GM18868 (cell line): ENCODE results near the gene PCDH18.
"Not testable (repeated sequence)": the region's sequence is repeated elsewhere in the genome, so short reads cannot be mapped to it uniquely, and the experiment has no call there.

ENCODE experiments used
- ATAC-seq: cut with Tn5 transposase; IDR thresholded peaks from one replicate; pipeline ENCODE4 v1.9.1; 2021; ENCODE audit warnings: mild to moderate bottlenecking, moderate library complexity; ENCODE audit not compliant: unreplicated experiment

Gene PCDH18

DNA sequence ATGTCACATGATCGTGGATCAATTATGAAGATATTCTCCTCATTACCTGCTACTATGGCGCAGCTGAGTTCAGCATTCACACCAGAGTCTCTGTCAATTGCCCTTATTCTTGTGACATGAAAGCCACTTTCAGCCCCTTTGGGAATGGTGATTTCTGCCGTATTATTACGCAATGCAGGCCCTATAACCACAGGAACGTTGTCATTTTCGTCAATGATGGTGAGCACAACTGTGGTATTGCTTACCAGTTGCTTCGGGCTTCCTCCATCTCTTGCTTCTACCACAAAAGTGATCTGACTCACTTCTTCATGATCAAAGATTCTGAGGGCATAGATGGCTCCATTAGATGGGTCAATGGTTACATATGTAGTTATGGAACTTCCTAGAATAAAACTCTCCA, 2.1 kb downstream of the PCDH18 start:
- ATAC-seq: no peak

DNA sequence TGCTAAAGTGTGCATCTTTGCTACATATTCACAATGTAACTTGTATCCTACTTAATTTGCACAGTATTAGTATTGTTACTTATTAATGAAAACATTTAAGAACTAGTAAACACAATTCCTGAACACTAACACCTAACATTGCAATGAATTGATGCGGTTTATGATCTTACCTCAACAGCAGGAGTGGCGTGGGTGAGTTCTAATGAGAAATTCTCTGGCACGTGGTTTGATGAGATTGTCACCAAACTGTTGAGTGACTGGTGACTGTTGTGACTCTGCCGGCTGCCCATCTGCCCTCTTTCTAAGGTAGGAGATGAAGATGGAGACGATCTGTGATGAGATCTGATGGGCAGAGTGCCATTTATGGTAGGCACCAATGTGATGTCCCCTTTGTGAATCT, 2.9 kb downstream of the PCDH18 start:
- no peak for ATAC-seq

DNA sequence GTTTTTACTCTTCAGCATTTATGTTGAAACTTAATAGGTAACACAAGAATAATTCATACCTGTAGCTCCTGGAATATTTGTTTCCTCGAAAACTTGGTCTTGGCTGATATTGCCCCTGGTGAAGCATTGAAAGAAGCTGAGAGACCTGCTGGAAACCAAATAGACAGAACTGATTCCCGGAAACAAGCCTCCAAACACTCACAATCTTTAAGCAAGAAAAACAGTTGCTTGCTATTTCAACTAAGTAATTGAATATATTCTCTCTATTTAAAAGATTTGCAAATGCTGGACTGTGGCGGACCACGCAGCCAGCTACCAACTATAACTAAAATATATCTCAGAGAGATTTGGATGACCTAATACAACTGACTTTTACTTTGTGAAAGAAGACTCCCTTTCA, 3.6 kb downstream of the PCDH18 start:
- ATAC-seq: no peak

GRCh38 chr4:137526681-137527080, 5.6 kb downstream of the PCDH18 start:
- no peak for ATAC-seq

DNA sequence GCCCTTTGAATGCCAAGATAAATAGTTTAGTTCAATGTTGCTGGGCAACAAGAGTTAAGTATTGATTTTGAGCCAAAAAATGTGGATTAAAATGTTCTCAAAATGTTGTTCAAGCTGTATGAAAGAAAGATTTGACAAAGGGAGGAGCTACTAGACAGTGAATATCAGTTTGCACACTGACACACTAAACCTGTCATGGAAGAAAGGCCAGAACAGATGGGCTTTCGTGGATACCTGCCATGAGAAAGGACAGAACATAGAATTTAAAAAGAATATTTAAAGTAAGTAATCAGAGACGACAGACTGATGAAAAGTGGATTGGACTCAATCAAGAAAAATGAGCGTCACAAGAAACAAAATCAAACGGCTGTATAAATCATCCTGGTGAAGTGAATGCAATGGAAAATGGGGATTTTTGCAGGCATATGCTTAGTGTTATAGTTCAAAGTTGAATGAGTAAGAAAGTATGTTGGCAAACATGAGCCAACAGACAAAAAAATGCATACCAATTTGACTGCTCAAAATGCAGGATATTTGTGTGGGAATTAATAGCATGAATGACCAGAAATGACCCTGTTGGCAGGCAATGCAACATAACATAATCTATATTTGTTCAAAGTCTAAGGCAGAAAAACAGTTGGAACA, 7.4 kb downstream of the PCDH18 start:
- no peak for ATAC-seq

DNA sequence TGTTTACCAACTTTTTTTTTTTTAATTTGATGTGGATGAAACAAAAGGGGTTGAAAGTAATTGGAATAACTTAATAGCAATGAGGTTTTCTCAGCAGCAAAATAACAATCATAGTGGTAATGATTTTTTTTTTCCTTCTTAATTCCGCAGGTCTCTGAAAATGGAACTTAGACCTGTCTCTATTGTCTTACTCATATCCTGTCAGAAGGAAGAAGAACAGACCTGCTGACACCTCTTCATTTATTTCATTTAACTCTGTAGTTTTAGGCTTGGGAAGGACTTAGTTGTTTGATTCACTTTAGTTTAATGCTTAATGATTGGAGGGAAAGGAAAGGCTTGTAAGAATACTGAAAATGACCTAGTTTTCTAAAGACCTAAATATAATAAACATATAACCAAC, 9.0 kb downstream of the PCDH18 start:
- ATAC-seq: no peak

DNA sequence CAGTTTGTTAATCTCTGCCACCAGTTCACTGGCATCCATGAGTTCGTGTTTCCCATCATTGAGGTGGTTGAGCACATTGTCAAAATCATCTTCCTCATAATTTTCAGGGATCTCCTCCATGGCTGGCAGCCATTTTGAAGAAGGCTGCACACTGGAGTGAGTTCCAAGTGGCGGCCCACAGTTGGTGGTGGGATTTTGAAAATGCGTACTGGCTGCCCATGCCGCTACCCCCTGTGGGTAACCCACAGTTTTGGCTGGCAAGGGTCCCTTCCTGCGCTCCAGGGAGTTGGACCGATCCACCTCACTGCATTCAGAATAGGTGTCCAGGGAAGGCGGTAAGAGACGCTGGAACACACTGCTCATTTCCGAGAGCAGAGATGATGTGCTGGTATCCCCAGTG, 11.2 kb downstream of the PCDH18 start:
- ATAC-seq: no peak

GRCh38 chr4:137519406-137519805, 12.9 kb downstream of the PCDH18 start:
- ATAC-seq: no peak

DNA sequence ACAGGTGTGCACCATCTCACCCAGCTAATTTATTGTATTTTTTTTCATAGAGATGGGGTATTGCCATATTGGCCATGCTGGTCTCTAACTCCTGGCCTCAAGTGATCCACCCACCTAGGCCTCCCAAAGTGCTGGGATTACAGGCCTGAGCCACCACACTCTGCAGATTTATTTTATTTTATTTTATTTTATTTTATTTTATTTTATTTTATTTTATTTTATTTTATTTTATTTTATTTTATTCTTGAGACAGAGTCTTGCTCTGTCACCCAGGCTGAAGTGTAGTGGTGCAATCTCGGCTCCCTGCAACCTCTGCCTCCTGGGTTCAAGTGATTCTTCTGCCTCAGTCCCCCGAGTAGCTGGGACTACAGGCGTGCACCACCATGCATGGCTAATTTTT, 15.0 kb downstream of the PCDH18 start:
- not testable (repeated sequence) for ATAC-seq

DNA sequence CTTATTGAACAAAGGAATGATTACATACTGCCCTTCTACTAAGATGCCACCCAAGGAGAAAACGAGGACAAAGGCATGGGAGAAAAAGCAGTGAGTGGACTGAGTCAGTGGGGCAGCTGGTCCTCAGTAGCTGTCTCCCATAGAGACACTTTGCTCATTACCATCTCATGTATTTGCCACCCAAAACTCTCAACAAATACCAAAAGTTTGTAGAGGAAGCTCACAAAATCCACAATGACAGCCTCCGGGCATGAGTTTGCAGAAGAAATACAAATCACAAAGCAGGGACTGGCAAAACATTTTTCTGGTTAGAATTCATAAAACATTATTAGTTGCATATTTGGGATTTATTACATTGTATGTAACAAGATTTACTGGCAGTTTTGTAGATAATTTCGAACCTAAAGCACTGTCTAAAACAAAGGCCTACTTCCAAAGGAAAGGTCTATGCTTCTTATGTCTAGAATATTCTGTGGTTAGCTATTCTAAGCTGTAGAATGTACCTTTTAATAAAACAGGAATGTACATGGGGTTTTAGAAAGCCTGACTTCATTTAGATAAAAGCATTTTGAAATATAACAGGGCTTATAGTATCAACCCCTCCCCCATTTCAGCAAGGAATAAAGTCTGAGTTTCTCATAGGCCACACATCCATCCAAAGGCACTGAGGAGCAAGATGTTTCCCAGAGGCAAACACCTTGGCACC, 17.7 kb downstream of the PCDH18 start:
- ATAC-seq: no peak

DNA sequence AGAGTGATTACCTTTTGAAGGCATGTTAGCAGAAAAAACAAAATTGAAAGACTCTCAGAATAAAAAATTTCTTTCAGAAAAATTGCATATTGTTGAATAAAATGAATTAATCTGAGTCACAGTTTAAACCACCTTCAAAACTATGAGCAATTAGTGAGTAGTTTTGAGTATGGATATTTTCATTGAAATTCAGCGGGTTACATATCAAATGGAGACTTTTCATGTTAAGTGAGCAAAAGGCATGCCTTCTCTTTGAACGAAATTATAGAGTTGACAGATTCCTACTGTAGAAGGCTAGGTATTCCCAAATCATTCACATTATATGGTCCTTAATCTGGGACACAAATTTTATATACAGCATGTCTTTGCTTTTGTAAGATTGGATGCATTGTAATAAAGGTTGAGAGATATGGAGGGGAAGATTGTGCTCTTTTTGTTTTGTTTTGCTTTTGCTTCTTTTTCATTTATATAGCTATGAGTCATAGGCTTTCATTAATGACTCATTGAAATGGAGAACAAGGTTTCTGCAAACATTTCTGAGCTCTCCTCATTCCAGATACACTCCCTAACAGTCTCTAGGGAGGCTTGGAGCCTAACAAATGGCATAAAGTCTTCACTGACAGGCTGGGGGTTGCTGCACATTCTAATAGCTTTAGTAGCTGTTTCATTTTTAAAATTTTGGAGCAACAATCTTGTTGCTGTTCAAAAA, 21.6 kb downstream of the PCDH18 start:
- ATAC-seq: peak; percentile 78

- no peak for ATAC-seq
Observed at GRCh38 chr4:137509855-137510282, 22.4 kb downstream of the PCDH18 start.

DNA sequence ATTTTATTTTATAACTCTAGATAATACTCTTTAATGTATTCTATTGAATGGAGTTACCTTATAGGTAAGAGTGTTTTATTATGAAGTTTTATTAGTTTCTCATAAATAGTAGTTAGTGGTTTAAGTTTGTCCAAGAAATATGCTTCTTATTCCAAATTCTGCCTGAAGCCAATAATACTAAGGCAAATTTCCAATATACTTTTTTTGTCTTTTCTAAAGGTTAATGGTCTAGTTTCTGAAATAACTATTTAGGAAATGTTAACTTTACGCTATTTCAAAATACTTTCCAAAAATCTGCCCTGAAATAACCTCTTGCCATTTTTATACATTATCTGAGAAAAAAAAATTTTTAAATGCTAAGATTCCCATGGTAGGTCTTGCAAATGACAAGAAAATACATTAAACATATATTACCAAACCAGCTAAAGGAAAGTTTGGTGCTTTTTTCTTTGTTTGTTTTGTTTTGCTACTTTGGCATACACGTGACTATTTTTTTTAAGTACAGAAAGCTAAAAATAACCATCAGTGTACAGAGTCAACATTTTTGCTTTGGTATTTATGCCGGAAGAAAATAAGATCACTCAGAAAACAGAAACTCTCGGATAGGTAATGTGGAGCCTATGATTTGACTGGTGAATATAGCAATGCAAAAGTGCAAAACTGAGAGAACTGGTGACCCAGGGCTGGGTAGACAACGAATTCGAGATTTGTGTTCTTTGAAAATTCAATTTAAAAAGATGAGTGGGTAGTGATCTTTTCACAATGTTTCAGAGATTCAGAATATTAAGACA, 29.8 kb downstream of the PCDH18 start:
- no peak for ATAC-seq

- ATAC-seq: not testable (repeated sequence)
Observed at GRCh38 chr4:137496267-137496666, 36.0 kb downstream of the PCDH18 start.

DNA sequence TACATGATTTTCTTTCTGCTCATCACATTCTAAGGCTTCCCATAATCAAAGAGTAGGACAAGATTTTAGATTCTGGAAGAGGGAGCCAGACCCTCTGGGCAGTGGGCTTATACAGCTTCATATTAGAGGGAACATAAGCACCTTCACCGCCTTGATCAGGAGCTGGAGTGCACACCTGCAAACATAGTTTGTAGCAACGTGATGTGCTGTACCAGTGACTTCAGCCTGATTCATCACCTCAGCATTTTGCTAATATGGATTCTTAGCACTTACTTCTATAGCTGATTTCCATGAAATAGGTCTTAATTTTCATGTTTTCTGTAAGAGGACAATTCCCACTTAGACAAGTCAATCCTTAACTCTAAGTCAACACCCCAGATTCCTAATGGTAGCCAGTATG, 36.7 kb downstream of the PCDH18 start:
- no peak for ATAC-seq

GRCh38 chr4:137483313-137483959, 48.9 kb downstream of the PCDH18 start:
- ATAC-seq: not testable (repeated sequence)

GRCh38 chr4:137479657-137480056, 52.6 kb downstream of the PCDH18 start:
- ATAC-seq: not testable (repeated sequence)

- ATAC-seq: no peak
Observed at GRCh38 chr4:137476345-137476744, 55.9 kb downstream of the PCDH18 start.

DNA sequence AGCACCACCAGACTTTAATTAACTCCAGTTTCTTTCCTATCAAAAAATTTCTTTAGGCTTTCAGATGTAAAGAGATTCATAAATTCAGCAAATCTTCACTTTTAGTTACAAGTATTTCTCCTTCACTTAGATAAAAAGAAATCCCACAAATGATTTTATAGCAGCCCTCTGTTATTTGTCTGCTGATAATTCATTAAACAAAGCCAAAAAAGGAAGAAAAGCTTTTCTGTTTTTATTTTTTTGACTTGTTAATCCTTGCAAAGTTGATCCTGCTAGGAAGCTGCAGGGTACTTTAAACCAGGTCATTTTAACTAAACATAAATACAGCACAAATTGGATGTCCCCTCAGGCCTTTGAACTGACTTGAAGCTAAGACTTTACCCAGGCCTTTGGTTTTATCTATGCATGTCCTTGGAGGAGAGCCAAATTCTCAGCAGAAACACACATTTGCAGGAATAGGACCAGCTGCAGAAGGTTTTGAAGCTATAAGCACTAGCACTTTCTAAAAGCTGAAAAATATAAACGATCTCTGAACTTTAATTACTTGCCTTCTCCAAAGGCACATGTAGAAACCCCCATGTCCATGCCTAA, 57.5 kb downstream of the PCDH18 start:
- no peak for ATAC-seq

- ATAC-seq: no peak
Observed at GRCh38 chr4:137471895-137472294, 60.4 kb downstream of the PCDH18 start.
